A549 (cell line): ENCODE data around the gene FCHO2.

ENCODE experiments used
- EP300 ChIP-seq, 2 experiments: fragments of >200 bp; sonication (Bioruptor Twin); formaldehyde crosslinking; IDR thresholded peaks; 2 replicates in 1 of 2; 3 replicates in 1 of 2; pipeline ENCODE4 v1.6.1; 2016 to 2017
- HDAC2 ChIP-seq: fragments of 200-600 bp; sonication (generic); IDR thresholded peaks from 2 replicates; pipeline ENCODE4 v1.6.1; 2016
- NFE2L2 ChIP-seq: fragments of 150-350 bp; conservative IDR thresholded peaks from 2 replicates; pipeline ENCODE4 v1.6.1; 2014; ENCODE audit warnings: low read length
- POLR2A ChIP-seq: IDR thresholded peaks from 2 replicates; pipeline ENCODE4 v1.6.1; 2012; ENCODE audit warnings: mild to moderate bottlenecking, low read length
- TF ChIP-seq, protein P1 (sequence below): fragments of 450-650 bp; IDR thresholded peaks from 2 replicates; pipeline ENCODE4 v1.6.1; 2014; ENCODE audit warnings: antibody characterized with exemption
- TF ChIP-seq, protein P2 (sequence below): fragments of >200 bp; sonication (Bioruptor Twin); formaldehyde crosslinking; IDR thresholded peaks from 3 replicates; pipeline ENCODE4 v1.5.1; 2016
- TF ChIP-seq, protein P3 (sequence below): fragments of >200 bp; sonication (Bioruptor Twin); formaldehyde crosslinking; IDR thresholded peaks from 2 replicates; pipeline ENCODE4 v1.6.1; 2016
- TF ChIP-seq, protein P4 (sequence below): IDR thresholded peaks from 2 replicates; pipeline ENCODE4 v1.6.1; 2012
- TF ChIP-seq, protein P5 (sequence below): fragments of 150-350 bp; IDR thresholded peaks from 2 replicates; pipeline ENCODE4 v1.6.1; 2014; ENCODE audit warnings: low read depth, mild to moderate bottlenecking, low read length
- TF ChIP-seq, protein P6 (sequence below): IDR thresholded peaks from 2 replicates; pipeline ENCODE4 v1.6.1; 2012; ENCODE audit warnings: low read depth, borderline replicate concordance

DNA sequence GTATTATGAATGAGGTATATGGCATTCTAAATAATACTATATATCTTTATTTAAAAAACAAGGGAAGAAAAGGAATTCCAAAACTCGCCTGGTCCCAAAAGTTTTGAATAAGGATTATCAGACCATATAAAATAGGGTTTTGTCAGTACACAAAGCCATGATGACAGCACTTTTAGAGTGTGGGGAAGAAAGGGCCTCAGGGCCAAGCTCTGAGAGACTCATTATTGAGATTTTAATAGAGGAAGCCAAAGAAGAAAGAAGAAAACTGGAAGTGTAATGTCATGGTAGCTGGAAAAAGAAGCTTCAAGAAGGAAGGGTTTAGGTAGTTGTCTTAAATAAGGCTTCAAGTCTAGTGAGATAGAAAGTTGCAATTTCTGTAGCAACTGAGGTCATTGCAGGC lies 53.0 kb downstream of the FCHO2 start:
- TF ChIP-seq NFE2L2 (no peak), POLR2A (no peak), HDAC2 (no peak), EP300 (IDR thresholded peaks at IDR 0.05) (no peak)
- TF ChIP-seq, protein P1, sequence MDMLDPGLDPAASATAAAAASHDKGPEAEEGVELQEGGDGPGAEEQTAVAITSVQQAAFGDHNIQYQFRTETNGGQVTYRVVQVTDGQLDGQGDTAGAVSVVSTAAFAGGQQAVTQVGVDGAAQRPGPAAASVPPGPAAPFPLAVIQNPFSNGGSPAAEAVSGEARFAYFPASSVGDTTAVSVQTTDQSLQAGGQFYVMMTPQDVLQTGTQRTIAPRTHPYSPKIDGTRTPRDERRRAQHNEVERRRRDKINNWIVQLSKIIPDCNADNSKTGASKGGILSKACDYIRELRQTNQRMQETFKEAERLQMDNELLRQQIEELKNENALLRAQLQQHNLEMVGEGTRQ: no peak
- TF ChIP-seq, protein P2, sequence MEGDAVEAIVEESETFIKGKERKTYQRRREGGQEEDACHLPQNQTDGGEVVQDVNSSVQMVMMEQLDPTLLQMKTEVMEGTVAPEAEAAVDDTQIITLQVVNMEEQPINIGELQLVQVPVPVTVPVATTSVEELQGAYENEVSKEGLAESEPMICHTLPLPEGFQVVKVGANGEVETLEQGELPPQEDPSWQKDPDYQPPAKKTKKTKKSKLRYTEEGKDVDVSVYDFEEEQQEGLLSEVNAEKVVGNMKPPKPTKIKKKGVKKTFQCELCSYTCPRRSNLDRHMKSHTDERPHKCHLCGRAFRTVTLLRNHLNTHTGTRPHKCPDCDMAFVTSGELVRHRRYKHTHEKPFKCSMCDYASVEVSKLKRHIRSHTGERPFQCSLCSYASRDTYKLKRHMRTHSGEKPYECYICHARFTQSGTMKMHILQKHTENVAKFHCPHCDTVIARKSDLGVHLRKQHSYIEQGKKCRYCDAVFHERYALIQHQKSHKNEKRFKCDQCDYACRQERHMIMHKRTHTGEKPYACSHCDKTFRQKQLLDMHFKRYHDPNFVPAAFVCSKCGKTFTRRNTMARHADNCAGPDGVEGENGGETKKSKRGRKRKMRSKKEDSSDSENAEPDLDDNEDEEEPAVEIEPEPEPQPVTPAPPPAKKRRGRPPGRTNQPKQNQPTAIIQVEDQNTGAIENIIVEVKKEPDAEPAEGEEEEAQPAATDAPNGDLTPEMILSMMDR: no peak
- TF ChIP-seq, protein P3, sequence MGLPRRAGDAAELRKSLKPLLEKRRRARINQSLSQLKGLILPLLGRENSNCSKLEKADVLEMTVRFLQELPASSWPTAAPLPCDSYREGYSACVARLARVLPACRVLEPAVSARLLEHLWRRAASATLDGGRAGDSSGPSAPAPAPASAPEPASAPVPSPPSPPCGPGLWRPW: no peak
- TF ChIP-seq, protein P4, sequence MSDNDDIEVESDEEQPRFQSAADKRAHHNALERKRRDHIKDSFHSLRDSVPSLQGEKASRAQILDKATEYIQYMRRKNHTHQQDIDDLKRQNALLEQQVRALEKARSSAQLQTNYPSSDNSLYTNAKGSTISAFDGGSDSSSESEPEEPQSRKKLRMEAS: no peak
- TF ChIP-seq, protein P5, sequence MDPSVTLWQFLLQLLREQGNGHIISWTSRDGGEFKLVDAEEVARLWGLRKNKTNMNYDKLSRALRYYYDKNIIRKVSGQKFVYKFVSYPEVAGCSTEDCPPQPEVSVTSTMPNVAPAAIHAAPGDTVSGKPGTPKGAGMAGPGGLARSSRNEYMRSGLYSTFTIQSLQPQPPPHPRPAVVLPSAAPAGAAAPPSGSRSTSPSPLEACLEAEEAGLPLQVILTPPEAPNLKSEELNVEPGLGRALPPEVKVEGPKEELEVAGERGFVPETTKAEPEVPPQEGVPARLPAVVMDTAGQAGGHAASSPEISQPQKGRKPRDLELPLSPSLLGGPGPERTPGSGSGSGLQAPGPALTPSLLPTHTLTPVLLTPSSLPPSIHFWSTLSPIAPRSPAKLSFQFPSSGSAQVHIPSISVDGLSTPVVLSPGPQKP: no peak
- TF ChIP-seq, protein P6, sequence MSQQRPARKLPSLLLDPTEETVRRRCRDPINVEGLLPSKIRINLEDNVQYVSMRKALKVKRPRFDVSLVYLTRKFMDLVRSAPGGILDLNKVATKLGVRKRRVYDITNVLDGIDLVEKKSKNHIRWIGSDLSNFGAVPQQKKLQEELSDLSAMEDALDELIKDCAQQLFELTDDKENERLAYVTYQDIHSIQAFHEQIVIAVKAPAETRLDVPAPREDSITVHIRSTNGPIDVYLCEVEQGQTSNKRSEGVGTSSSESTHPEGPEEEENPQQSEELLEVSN: no peak
